ENCODE measurements around the gene COLGALT1.

GRCh38 chr19:17572638-17573037, 17.2 kb downstream of the COLGALT1 start:
- TF ChIP-seq, protein P1, sequence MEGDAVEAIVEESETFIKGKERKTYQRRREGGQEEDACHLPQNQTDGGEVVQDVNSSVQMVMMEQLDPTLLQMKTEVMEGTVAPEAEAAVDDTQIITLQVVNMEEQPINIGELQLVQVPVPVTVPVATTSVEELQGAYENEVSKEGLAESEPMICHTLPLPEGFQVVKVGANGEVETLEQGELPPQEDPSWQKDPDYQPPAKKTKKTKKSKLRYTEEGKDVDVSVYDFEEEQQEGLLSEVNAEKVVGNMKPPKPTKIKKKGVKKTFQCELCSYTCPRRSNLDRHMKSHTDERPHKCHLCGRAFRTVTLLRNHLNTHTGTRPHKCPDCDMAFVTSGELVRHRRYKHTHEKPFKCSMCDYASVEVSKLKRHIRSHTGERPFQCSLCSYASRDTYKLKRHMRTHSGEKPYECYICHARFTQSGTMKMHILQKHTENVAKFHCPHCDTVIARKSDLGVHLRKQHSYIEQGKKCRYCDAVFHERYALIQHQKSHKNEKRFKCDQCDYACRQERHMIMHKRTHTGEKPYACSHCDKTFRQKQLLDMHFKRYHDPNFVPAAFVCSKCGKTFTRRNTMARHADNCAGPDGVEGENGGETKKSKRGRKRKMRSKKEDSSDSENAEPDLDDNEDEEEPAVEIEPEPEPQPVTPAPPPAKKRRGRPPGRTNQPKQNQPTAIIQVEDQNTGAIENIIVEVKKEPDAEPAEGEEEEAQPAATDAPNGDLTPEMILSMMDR (conservative IDR thresholded peaks at IDR 0.05; ENCODE audit: low read length): no peak
- TF ChIP-seq EZH2phosphoT487 (IDR thresholded peaks at IDR 0.05; ENCODE audit: borderline replicate concordance, low read depth, low read length): no peak

Measured in OCI-LY7 (cell line).